HG03460 (cell line): ENCODE results near the gene NOX4.

ENCODE experiments used
- ATAC-seq: cut with Tn5 transposase; IDR thresholded peaks from one replicate; pipeline ENCODE4 v1.9.1; 2021; ENCODE audit not compliant: unreplicated experiment

Gene NOX4

DNA sequence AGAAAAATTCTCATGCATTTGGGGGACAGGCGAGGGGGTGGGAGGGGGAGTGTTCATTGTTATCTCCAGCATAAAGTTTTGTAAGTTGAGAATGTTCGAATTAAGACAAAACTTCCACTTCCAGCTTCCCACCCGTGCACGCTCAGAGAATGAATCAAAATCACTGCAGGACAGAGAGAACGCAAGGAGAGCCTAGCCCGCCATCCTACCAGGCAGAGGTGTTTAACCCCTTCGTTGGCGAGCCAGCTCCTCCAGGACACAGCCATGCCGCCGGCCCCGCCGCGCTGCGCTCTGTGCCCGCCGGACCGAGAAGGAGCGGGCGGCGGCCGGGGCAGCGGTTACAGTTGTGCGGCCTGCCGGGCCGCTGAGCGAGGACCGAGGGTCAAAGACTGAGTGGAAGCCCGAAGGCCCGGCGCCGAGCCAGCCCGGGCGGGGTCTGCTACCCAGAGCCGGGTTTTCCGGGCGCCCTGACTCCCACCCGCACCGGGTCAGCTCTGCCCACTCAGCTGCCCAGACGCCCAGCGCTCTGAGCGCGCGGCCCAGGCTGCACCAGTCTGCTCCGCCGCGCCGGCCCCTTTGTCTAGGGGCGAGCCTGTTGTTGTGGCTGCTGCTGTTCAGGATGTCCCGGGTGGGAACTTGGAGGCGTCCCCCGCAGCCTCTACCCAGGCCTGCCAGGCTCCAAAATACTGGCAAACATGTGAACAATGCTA, at the start of gene NOX4:
TSS of gene NOX4 (minus strand) at position 395 of the 710 bp plus-strand sequence. CDS start at position 266, 129 bp downstream.
- ATAC-seq: no peak

DNA sequence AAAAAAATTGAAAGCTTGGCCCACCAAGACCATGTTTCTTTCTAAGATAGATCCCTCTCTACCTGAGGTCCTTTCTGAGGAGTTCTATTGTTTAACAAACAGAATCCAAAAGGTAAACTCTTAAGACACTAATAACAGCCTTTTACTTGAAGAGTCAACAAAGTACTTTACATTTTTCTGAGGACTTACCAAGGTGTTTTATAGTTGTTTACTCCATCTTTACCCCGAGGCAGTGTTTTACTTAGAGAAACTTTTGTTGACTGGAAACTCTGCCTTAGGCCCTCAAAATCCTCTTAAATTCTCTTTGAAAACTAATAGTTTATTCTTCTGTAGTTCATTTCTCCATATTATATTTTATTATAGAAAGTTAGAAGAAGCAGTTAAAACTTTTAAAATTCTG, 49.7 kb upstream of the NOX4 start:
- ATAC-seq: no peak

DNA sequence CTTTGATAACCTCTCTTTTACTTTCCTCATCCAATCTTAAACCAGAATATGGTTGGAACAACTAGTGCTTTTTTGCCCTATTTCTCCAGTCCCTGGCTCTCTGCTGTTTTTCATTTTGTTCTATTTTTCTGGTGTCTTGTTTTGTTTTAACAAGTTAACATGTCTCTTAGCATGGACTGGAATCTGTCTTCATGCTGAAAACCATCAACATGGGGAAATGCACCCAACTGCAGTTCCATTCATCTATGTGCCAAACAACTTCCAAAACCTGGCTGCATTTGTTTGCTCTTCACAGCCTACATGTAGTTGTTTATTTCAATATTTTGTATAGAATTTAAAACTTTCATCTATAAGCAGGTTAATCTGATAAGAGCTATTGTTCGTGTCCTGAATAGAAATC, 46.8 kb upstream of the NOX4 start:
- no peak for ATAC-seq

DNA sequence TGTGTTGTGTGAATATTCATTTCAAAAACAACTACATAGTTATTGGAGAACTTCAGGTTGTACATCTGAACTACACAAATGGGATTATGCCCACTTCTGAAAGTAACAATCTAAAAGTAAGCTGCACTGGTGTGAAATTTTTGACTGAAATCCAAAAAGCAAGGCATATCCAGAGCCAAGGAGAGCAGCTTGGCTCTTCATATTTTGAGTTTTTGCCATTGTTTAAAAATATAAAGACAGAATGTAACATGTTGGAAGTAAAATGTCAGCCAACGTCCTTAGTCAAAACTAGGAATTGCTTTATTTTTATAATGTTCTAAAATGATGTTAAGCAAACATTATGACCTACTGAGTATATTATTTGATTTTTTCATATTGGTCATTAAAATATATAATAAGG, 45.8 kb upstream of the NOX4 start:
- no peak for ATAC-seq

DNA sequence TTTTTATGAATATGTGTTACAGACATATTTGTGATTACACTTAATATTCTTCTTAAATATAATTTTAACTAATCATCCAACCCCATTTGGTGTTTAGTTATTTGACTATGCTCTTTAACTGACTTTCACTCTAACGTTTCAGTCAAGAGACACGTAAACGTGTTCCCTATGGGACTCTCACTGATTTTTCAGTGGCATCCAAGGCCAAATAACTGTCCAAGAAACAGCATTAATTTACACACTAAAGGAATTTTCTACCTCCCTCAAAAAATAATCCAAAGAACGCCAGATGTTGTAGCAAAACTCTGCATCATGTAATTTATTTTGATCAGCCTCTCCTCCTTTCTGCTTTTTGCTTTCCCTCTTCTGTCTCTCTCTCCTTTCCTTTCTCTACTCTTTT, 44.0 kb upstream of the NOX4 start:
- ATAC-seq: no peak

DNA sequence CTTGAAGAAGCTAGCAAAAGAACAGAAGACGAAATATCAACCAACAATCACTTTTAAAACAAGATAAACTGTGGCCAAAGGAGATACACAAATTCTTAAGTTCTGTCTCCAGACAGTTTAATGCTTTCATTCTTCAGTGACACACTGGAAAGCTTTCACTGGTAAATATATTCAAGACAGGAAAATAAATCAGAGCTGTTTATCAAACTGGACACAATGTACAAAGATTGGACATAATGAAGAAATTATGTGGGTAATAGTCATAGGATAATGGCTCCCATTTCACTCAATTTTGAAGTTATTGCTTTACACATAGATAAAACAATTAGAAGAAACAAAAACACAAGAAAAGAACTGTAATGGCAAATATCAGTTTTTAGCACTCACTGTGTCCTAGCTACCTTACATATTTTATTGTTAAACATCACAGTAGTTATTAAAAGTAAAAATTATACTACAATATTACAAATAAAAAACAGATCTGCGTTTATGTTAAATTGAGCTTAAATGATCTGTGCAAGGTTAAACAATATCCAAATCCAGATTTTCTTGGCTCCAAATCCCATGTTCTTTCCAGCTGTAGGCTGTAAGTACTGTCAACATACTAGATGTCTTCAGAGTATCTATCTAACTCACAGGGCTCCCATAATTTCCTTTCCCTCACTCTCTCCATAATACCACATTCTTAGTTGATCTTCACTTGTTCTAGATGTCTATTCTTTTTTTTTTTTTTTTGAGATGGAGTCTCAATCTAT, 38.6 kb upstream of the NOX4 start:
- no peak for ATAC-seq

DNA sequence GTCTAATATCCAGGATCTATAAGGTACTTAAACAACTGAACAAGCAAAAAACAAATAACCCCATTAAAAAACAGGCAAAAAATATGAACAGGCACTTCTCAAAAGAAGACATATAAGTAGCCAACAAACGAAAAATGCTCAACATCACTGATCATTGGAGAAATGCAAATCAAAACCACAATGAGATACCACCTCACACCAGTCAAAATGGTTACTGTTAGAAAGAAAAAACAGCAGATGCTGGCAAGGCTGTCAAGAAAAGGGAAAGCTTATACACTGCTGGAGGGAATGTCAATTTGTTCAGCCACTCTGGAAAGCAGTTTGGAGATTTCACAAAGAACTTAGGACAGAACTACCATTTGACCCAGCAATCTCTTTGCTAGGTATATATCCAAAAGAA, 30.6 kb upstream of the NOX4 start:
- ATAC-seq: no peak

DNA sequence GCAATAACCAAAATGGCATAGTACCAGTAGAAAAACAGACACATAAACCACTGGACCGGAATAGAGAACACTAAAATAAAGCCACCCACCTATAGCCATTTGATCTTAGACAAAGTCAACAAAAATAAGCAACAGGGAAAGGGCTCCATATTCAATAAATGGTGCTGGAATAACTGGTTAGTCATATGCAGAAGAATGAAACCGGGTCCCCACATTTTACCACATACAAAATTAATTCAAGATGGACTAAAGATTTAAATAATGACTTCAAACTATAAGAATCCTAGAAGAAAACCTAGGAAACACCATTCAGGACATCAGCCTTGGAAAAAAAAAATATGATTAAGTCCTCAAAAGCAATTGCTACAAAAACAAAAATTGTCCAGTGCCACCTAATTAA, 30.1 kb upstream of the NOX4 start:
- no peak for ATAC-seq

DNA sequence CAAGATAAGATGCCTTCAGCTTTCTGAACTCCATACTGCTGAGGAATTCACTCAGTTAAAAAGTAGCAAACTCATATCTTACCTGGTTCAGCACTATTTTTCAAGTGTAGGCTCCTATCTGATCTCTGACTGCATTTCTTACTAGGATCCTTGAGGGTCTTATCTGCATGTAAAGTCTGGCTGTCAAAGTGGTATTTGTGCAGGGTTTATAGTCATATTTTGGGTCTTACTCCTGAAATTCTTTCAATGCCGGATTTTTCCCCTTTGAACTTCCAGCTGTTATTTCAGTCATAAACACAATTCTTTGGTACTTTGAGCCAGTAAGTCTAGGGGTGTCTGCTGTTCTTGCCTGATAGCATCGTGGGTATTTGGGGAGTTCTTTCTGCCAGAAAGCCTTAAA, 25.3 kb upstream of the NOX4 start:
- ATAC-seq: no peak

DNA sequence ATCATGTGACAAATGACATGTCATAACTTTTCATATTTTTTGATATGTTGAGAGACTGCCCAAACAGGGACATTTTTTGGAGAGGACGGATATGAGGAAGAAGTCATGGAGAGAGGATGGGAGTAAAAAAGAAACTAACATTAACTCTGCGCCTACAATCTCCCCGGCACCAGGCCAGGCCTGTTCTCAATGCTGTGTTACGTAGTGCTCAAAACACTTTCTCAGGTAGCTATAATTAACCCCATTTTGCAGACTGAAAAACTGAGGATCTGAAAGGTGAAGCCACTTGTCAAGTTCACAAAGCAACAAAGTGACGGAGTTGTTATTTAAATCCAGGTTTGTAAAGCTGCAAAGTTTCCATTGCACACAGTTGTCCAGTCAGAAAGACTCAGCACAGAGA, 17.4 kb upstream of the NOX4 start:
- ATAC-seq: no peak

DNA sequence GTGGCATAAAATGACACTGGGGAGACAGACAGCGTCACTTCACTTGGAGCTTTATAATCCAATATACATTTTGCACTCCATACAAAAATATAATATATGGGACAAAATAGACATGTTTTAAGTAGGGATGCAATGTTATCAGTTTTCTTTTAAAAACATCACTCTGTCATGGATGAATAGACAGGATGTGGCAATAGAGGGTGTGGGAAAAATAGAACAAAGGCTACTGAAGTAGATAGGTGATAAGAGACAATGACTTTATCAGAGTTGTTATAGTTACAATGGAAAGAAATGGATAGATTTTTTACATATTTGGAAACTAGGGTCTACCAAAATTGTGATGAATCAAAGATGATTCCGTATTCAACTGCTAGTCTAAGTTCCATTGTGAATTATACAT, 13.1 kb upstream of the NOX4 start:
- no peak for ATAC-seq

DNA sequence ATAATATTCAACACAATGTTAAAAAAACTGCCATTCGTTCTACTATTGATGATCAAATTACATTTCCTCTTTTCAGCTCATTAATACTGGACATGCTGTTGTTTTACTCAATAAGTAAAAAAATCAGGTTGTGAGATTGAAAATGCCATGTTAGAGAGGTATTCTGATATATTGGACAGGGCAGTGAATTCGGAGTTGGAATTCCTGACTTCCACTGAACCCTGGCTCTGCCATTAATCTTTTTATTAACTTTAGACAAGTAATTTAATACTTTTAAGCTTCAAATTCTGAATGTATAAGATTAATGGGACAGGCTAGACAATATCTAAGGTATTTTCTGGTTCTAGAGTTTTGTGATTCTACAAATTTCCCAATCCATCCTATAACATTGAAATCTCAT, 12.2 kb upstream of the NOX4 start:
- ATAC-seq: no peak

DNA sequence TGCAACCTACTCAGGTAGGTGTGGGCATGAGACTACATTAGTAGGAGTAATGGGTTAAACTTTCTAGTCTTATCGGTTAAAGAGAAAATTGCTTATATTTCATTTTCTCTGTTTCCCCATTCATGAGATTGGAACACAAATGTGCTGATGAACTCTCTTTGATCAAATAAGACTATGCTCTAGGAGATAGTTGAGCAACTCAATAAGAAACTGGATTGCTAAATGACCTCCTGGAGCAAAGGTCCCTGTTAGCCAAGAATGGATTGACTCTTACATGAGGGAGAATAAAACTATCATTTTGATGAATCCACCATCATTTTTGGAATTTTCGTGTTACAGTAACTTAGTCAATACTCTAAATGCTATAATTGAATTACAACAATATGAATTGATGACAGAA, 11.1 kb upstream of the NOX4 start:
- no peak for ATAC-seq

DNA sequence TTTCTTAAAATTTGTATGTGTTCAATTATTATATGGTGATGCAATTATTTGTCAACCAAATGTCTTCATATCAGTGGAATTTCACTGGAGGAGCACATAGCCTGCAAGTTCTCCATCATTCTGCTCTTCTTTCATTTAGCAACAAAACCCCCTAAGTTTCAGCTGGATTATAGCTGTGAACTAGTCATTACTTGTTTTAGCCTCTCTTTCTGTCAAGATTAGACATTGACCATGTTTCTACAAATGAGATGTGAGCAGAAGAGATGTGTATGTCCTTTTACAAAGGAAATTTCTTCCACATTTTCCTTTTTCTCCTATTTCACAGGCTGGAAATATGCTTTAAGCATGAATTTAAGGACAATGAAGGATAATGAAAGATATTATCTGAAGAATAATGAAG, 9.2 kb upstream of the NOX4 start:
- no peak for ATAC-seq

DNA sequence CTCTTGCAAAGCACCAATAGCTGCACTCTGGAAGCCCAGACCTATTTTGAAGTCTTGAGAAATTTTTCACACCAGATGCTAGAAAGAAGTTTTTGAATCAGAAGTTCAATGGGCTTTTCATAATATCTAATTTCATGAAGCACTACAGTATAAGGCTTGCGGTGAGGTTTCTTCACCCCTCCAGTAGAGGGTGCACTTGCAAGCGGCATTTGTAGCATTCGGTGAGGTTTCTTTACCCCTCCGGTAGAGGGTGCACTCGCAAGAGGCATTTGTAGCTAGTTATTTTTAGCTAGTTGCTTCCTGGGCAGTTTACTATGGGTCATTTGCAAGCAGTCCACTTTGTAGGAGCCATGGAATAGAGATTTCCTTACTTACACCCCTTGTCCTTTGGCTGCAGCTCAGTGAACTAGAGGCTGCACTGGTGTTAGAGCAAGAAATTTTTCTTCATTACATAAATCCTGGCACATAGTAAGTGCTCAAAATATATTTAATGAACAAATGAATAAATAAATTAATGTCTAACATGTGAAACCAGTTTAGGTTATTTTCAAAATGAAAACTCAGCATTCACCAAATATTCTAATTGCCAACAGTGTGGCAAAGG, 7.8 kb upstream of the NOX4 start:
- ATAC-seq: no peak

DNA sequence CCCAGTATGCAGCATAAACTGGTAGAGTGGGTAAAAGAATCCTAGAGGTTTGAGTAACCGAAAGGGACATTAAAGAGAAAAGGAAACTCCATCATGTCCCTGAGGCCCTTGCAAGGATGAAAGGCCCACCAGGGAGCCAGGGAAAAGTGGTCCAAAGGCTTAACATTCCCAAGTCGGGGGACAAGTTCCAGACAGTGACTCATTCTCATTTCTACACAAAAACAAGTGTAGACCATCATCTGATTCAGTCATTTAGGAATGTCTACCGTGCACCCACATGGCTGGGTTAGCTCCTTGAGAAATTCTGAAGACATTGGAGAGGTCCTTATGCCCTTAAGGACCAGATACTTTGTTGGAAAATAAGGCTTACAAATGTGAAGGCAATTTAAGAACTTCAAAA, 4.8 kb upstream of the NOX4 start:
- ATAC-seq: no peak

DNA sequence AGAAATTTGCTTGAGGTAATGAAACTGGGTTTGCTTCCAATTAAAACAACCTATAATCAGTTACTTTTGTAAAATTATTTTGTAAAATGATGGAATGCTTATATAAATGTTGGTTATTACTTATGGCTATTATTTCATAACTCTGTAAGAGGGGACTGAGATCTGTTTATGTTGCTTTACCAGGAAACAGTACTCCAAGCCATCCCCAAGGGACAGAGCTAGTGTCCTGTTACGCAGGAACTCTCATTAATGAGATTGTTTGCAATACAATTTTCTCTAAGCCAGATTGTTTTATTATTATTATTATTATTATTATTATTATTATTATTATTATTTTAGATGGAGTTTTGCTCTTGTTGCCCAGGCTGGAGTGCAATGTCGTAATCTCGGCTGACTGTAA, 2.3 kb upstream of the NOX4 start:
- ATAC-seq: no peak

DNA sequence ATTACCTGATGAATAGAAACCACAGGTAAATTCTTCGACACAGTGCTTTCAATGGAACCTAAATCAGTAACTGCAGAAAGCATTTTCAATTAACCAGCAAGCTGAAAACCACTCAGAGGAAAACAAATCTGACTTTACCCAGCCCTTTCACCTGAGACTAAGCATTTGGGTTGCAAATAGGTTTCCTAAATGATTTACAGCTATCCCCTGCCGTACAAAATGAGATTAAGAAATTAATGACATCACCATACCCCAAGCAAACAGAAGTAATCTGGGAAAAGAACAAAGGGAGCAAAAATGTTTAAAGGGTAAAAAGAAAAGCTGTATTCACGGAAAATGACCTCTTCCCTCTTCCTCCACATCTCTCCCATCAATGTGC, 584 bp downstream of the NOX4 start:
- no peak for ATAC-seq

DNA sequence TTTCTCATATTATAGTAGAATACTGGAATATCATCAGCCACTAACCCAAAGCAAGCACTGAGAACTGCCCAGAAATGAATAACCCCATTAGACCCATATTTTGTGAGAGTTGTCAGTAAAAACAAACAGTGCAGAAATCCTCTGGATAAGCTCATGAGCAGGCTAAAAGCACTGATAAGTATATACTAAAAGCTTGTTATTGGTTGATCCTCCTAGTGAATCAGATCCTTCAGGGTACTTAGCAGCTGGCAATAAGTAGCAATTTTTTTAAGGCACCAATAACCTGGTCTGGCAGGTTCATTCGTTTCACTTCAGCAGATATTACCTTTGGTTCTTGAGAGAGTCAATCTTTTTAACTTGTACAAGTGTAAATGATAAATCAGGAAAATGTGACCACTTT, 1.2 kb downstream of the NOX4 start:
- ATAC-seq: no peak

DNA sequence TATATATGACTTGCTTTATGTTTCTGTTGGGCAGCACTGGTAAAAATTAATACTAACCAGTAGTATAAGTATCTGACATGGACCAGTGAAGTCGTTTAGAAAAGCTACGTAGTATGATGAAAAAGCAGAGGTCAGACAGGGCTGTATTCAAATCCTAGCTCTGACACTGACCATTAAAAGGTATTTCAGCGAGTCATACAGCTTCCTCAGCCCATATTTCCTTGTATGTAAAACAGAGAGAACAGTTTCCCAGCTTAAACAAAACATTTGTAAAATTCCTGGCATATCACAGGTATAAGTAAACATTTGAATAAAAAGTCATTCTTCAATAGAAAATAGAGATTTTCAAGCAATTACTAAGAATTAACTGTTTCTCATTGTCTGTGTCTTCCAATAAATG, 4.2 kb downstream of the NOX4 start:
- ATAC-seq: no peak

DNA sequence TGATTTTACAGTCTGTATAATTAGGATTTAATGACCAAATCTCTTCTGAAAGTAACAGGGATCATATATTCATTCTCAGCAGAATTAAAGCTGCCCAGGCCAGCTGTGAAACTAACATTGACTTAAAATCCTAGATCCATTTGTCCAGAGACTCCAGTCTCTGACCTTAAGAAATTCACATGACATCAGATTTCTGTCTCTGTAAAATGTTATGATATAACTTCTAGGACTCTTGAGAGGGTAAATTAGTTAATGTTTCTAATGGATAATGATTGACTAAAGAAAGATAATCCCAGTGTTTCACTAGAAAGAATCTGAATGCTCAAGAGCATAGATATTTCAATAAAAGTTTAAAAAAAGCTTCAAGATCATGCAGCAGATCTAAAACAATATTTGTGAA, 6.3 kb downstream of the NOX4 start:
- ATAC-seq: no peak

DNA sequence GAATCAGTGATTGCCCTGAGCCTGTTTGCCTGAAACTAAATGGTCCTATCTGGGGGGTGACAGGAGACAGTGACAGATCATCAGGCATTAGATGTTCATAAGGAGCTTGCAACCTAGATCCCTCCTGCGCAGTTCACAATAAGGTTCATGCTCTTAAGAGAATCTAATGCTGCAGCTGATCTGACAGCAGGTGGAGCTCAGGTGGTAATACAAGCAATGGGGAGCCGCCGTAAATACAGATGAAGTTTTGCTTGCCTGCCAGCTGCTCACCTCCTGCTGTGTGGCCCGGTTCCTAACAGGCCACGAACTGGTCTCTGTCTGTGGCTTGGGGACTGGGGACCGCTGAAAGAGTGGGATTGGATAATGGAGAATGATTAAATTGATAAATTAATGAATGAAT, 14.0 kb downstream of the NOX4 start:
- ATAC-seq: no peak
